GM23338 (cell line): ENCODE results near the gene CFAP90.

Experiments
- CREB1 ChIP-seq: fragments of 250-450 bp; sonication (Bioruptor Pico); IDR thresholded peaks from 2 replicates; pipeline ENCODE4 v1.5.0; 2020; ENCODE audit warnings: low read depth, mild to moderate bottlenecking, moderate library complexity
- EZH2 ChIP-seq: fragments of 200-600 bp; sonication (generic); IDR thresholded peaks from one replicate; pipeline ENCODE4 v1.8.0; 2017; ENCODE audit warnings: antibody characterized with exemption, mild to moderate bottlenecking, low read depth; ENCODE audit not compliant: unreplicated experiment
- EZH2phosphoT487 ChIP-seq: fragments of 200-600 bp; sonication (generic); IDR thresholded peaks from one replicate; pipeline ENCODE4 v1.8.1; 2018; ENCODE audit warnings: antibody characterized with exemption; ENCODE audit not compliant: unreplicated experiment
- TF ChIP-seq, protein P1 (sequence below), 2 experiments: fragments of 200-600 bp in 1 of 2; sonication (generic) in 1 of 2; conservative IDR thresholded peaks; 2 replicates each; pipeline versions ENCODE4 v1.5.1 to v1.6.1; 2016 to 2017; ENCODE audit warnings: antibody characterized with exemption in 2 of 2, low read depth in 2 of 2, mild to moderate bottlenecking in 2 of 2, moderate library complexity in 1 of 2
- TF ChIP-seq, protein P2 (sequence below): IDR thresholded peaks from 2 replicates; pipeline ENCODE4 v1.6.1; 2016; ENCODE audit warnings: antibody characterized with exemption

DNA sequence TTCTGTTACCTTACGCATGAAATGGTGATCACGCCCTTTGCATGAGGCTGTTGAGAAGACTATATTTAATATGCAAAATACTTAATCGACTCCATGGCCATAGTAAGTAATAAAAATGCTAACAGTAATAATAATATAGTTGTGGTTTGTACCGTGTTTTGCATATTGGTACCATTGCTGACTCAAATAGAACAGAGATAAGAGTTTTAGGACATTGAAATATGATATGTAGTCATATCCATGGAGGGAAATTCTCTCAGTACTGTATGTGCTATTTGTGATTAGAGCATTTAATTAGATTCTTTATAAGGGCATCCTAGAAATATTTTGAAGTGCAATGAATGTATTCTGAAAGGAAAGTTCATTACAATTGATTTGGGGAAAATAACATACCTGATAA lies 41.9 kb downstream of the CFAP90 start:
- TF ChIP-seq, protein P1, sequence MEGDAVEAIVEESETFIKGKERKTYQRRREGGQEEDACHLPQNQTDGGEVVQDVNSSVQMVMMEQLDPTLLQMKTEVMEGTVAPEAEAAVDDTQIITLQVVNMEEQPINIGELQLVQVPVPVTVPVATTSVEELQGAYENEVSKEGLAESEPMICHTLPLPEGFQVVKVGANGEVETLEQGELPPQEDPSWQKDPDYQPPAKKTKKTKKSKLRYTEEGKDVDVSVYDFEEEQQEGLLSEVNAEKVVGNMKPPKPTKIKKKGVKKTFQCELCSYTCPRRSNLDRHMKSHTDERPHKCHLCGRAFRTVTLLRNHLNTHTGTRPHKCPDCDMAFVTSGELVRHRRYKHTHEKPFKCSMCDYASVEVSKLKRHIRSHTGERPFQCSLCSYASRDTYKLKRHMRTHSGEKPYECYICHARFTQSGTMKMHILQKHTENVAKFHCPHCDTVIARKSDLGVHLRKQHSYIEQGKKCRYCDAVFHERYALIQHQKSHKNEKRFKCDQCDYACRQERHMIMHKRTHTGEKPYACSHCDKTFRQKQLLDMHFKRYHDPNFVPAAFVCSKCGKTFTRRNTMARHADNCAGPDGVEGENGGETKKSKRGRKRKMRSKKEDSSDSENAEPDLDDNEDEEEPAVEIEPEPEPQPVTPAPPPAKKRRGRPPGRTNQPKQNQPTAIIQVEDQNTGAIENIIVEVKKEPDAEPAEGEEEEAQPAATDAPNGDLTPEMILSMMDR (conservative IDR thresholded peaks at IDR 0.05; ENCODE audit: low read depth in 2 of 2): no peak
- TF ChIP-seq EZH2phosphoT487 (no peak), EZH2 (no peak), CREB1 (CRISPR knock-in tag) (no peak)
- TF ChIP-seq, protein P2, sequence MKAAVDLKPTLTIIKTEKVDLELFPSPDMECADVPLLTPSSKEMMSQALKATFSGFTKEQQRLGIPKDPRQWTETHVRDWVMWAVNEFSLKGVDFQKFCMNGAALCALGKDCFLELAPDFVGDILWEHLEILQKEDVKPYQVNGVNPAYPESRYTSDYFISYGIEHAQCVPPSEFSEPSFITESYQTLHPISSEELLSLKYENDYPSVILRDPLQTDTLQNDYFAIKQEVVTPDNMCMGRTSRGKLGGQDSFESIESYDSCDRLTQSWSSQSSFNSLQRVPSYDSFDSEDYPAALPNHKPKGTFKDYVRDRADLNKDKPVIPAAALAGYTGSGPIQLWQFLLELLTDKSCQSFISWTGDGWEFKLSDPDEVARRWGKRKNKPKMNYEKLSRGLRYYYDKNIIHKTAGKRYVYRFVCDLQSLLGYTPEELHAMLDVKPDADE: no peak
